OCI-LY1 (cell line): Measurements from ENCODE around the gene BPIFB4.

Experiments used
- H2AFZ ChIP-seq: fragments of 200-600 bp; sonication (generic), shearing (Covaris generic); 2 replicates; pipeline ENCODE4 v1.6.0; 2014; ENCODE audit warnings: antibody characterized with exemption, mild to moderate bottlenecking, low read length
- H3F3A ChIP-seq: fragments of 200-600 bp; sonication (generic), shearing (Covaris generic); 2 replicates; pipeline ENCODE4 v1.6.0; 2014; ENCODE audit warnings: mild to moderate bottlenecking, antibody characterized with exemption, low read length, moderate library complexity; ENCODE audit not compliant: insufficient read depth
- H3K27ac ChIP-seq: fragments of 200-600 bp; sonication (generic); 2 replicates; pipeline ENCODE4 v1.5.1; 2014; ENCODE audit warnings: low read length, mixed run types, mild to moderate bottlenecking, low read depth; ENCODE audit not compliant: poor library complexity, severe bottlenecking
- H3K27me3 ChIP-seq: fragments of 200-600 bp; sonication (generic); 2 replicates; pipeline ENCODE4 v1.6.0; 2014; ENCODE audit warnings: antibody characterized with exemption, mild to moderate bottlenecking, low read length, moderate library complexity; ENCODE audit not compliant: insufficient read depth
- H3K36me3 ChIP-seq: fragments of 200-600 bp; sonication (generic); 2 replicates; pipeline ENCODE4 v1.6.1; 2014; ENCODE audit warnings: mild to moderate bottlenecking, antibody characterized with exemption, low read length, moderate library complexity, mixed read lengths; ENCODE audit not compliant: insufficient read depth
- H3K4me1 ChIP-seq: fragments of 200-600 bp; sonication (generic); 2 replicates; pipeline ENCODE4 v1.5.1; 2014; ENCODE audit warnings: mild to moderate bottlenecking, low read length, moderate library complexity; ENCODE audit not compliant: insufficient read depth, severe bottlenecking
- H3K4me2 ChIP-seq: fragments of 200-600 bp; sonication (generic), shearing (Covaris generic); 2 replicates; pipeline ENCODE4 v1.6.1; 2014; ENCODE audit warnings: low read length
- H3K4me3 ChIP-seq: fragments of 200-600 bp; sonication (generic); 2 replicates; pipeline ENCODE4 v1.5.1; 2014; ENCODE audit warnings: low read length, low read depth, mild to moderate bottlenecking, mixed read lengths; ENCODE audit not compliant: poor library complexity, severe bottlenecking
- H3K79me2 ChIP-seq: fragments of 200-600 bp; shearing (Covaris generic); 2 replicates; pipeline ENCODE4 v1.6.1; 2016; ENCODE audit warnings: mixed run types, low read length, mixed read lengths; ENCODE audit not compliant: insufficient read depth
- H3K9ac ChIP-seq: fragments of 200-600 bp; sonication (generic), shearing (Covaris generic); 2 replicates; pipeline ENCODE4 v1.6.1; 2014; ENCODE audit warnings: mild to moderate bottlenecking, low read length, mixed read lengths
- H3K9me2 ChIP-seq: fragments of 200-600 bp; sonication (generic), shearing (Covaris generic); 2 replicates; pipeline ENCODE4 v1.6.1; 2014; ENCODE audit warnings: low read depth, mild to moderate bottlenecking, low read length, mixed read lengths
- H3K9me3 ChIP-seq: fragments of 200-600 bp; shearing (Covaris generic); 2 replicates; pipeline ENCODE4 v1.6.1; 2014; ENCODE audit warnings: low read length, mixed read lengths
- H4K20me1 ChIP-seq: fragments of 200-600 bp; sonication (generic), shearing (Covaris generic); 2 replicates; pipeline ENCODE4 v1.6.0; 2016; ENCODE audit warnings: mild to moderate bottlenecking, low read length; ENCODE audit not compliant: insufficient read depth
- CTCF ChIP-seq: fragments of 200-600 bp; sonication (generic), shearing (Covaris generic); IDR thresholded peaks from 2 replicates; pipeline ENCODE4 v1.5.1; 2017; ENCODE audit warnings: mild to moderate bottlenecking, antibody characterized with exemption, low read length, moderate library complexity, mixed read lengths
- EZH2 ChIP-seq: fragments of 200-600 bp; sonication (generic), shearing (Covaris generic); IDR thresholded peaks from 2 replicates; pipeline ENCODE4 v1.8.0; 2017; ENCODE audit warnings: borderline replicate concordance, mixed run types, mild to moderate bottlenecking, antibody characterized with exemption, low read length, moderate library complexity, mixed read lengths

Gene BPIFB4

GRCh38 chr20:33084722-33085121 is 5.3 kb downstream of the BPIFB4 start:
- Histone ChIP-seq H3K27ac (no peak overlapping the region), H3K36me3 (no peaks in the 10 kb centered on the region)
- no peak for TF ChIP-seq CTCF
- no peak for TF ChIP-seq EZH2

DNA sequence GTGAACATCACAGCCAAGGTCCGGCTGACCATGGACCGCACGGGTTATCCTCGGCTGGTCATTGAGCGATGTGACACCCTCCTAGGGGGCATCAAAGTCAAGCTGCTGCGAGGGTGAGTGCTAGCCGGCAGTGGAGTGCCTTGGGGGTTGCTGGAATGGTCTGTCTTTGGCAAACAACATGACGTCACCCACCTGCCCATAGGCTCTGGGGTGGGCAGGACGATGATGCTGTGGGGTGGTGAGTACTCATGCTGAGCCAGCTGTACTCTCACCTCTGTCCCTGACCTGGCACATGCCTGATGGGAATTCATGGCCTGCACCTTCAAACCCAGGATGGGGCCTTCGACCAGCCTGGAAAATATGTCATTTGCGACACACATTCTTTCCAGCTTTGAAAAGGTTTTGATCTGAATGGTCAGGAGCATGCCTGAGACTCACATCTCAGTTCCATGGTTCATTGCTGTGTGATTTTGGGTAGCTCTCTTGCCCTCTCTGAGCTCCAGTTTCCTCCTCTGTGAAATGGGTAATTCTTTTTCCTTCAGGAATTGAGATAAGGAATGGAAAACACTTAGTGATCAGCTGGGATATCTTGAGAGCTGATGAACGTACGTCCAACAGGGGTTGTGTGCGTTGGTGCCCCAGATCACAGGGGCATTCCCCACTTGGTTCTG is 6.7 kb downstream of the BPIFB4 start:
- no peaks in the 10 kb centered on the region for H3K4me1 ChIP-seq
- H3K36me3 ChIP-seq: no peaks in the 10 kb centered on the region
- H3K4me3 ChIP-seq: no peak overlapping the region
- no peaks in the 10 kb centered on the region for H3K79me2 ChIP-seq
- H3K9me3 ChIP-seq: no peaks in the 10 kb centered on the region
- H3K27ac ChIP-seq: no peak overlapping the region
- no peak overlapping the region for H3K9ac ChIP-seq
- TF ChIP-seq CTCF (no peak), EZH2 (no peak)
- H4K20me1 ChIP-seq: no peaks in the 10 kb centered on the region
- H3K9me2 ChIP-seq: no peaks in the 10 kb centered on the region
- H3K27me3 ChIP-seq: 0 out of 2 replicates have a peak, but pooled peaks cover 3% of the 10 kb centered on the region
- H3K4me2 ChIP-seq: no peak overlapping the region
- H2AFZ ChIP-seq: no peak overlapping the region
- no peaks in the 10 kb centered on the region for H3F3A ChIP-seq

More at GRCh38 chr20:33084722-33085121, 5.3 kb downstream of the BPIFB4 start:
- Histone ChIP-seq H3K4me2 (no peak overlapping the region), H3K27me3 (0 out of 2 replicates have a peak, but pooled peaks cover 3% of the 10 kb centered on the region), H3F3A (no peaks in the 10 kb centered on the region), H4K20me1 (no peaks in the 10 kb centered on the region), H2AFZ (no peak overlapping the region), H3K4me1 (no peaks in the 10 kb centered on the region), H3K9me3 (no peaks in the 10 kb centered on the region), H3K79me2 (no peaks in the 10 kb centered on the region), H3K4me3 (no peak overlapping the region), H3K9me2 (no peaks in the 10 kb centered on the region), H3K9ac (no peak overlapping the region)

- Histone ChIP-seq H3K9ac (no peak overlapping the region), H3K79me2 (no peaks in the 10 kb centered on the region), H4K20me1 (no peaks in the 10 kb centered on the region), H3K4me2 (no peak overlapping the region), H3F3A (no peaks in the 10 kb centered on the region), H3K27ac (no peak overlapping the region), H3K9me2 (no peaks in the 10 kb centered on the region), H3K4me3 (no peak overlapping the region), H3K9me3 (no peaks in the 10 kb centered on the region), H3K36me3 (no peaks in the 10 kb centered on the region), H3K4me1 (no peaks in the 10 kb centered on the region), H3K27me3 (0 out of 2 replicates have a peak, but pooled peaks cover 3% of the 10 kb centered on the region), H2AFZ (no peak overlapping the region)
- TF ChIP-seq EZH2 (no peak), CTCF (no peak)
Observed at GRCh38 chr20:33091147-33091546, 11.7 kb downstream of the BPIFB4 start.
